ENCODE data around the gene CDH4. TPM values are rescaled to one million over a fixed set of nuclear protein-coding genes. Genes with fewer than 3 reads are reported as not detected.
"Not testable (repeated sequence)": the region's sequence is repeated elsewhere in the genome, so short reads cannot be mapped to it uniquely, and the experiment has no call there.

Gene CDH4
- total RNA-seq, 1 donor from 2014 or later: 0.05 TPM

DNA sequence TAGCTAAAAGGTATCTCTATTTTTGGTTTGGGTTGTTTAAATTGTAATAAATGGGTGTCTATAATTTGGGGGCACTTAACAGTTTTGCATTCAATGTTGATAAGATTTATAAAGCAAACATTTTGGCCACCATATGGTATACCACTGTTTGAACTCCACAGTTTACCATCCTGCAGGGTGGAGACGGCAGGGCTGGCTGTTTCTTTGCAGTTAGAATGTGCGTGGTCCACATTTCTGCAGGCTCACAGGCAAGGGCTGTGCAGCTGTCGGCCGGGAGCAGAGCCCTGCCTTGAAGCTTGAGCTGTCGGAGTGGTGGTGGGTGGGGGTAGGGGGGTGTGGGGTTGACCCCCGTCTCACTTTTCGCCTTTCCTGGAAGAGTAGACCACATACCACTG, 135.9 kb downstream of the CDH4 start:
- ATAC-seq (ENCODE audit: poor library complexity) (no peak), DNase-seq (no peak)
- intact Hi-C loops (cut with DNase I): no loop called here

DNA sequence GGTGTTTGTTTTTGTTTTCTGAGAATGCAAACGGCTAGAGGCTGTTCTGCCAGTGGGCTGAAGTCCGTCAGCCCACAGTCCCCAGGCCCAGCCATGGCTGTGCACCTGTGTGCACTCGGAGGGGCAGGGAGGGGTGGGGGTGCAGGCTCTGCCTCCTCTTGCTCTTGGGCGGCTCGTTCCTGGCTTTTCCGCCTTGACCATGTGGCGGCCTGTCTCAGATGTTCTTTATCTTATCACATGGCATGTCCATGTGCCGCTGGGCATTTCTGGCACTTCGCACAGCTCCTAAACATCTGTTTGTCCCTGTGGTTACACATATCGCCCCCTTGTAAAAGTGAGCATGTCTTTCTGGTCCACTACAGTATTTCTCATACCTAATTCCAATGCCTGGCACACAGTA, 137.0 kb downstream of the CDH4 start:
- ATAC-seq (ENCODE audit: poor library complexity) (no peak), DNase-seq (no peak)
- intact Hi-C loops (cut with DNase I): no loop called here

DNA sequence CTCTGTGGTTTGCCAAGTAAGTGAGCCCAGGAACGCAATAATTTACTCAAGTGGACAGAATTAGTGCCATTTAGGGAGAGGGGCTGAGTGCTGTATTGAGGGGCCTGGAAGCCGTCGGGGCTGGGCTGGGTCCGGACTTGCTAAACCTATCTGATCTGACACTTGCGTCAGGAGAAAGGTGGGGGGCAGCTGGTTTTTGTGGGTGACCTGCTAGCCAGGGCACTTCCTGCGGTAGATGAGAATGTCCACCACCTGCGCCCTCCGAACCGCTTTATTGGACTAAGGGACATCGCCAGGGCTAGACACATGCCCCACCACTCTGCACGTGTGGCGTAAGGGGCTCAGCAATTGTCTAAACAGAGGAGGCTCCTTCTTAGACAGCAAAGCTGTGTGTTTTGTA, 139.1 kb downstream of the CDH4 start:
- DNase-seq (no peak), ATAC-seq (ENCODE audit: poor library complexity) (no peak)

DNA sequence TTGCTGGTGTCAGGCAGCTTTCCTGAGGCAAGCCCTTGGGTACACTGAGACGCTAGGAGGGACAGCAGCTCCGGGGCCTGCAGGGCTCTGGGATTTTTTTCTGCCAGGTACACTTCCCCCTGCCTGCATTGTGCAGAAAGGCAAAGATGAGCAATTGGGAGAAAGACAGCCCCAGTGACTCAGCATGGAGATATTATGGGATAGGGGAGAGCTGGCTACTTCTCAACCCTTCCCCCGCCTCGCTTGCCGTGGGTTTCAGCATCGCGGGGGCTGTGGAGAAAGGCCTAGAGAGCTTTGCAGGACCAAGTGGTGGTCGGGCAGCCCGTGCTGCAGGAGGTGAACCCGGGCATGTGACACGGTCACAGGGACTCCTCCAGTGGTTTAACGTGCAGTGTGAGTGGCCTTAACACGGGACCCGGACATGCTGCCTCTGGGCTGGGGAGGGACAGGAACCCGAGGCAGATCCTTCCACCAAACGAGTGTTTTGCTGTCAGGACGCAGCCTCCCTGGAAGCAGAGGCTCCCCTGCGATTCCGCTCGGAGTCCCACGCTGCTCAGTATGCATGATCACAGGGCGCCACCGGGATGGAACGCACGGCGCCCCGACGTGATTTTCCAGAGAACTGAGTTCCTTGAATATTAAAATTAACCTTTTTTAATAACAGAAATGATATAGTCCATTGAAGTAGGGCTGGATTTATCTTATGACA, 139.9 kb downstream of the CDH4 start:
- DNase-seq: no peak
- intact Hi-C loops (cut with DNase I): no loop called here
- ATAC-seq (ENCODE audit: poor library complexity): no peak

More for the DNA sequence above, 139.1 kb downstream of the CDH4 start:
- intact Hi-C loops (cut with DNase I): no loop called here

DNA sequence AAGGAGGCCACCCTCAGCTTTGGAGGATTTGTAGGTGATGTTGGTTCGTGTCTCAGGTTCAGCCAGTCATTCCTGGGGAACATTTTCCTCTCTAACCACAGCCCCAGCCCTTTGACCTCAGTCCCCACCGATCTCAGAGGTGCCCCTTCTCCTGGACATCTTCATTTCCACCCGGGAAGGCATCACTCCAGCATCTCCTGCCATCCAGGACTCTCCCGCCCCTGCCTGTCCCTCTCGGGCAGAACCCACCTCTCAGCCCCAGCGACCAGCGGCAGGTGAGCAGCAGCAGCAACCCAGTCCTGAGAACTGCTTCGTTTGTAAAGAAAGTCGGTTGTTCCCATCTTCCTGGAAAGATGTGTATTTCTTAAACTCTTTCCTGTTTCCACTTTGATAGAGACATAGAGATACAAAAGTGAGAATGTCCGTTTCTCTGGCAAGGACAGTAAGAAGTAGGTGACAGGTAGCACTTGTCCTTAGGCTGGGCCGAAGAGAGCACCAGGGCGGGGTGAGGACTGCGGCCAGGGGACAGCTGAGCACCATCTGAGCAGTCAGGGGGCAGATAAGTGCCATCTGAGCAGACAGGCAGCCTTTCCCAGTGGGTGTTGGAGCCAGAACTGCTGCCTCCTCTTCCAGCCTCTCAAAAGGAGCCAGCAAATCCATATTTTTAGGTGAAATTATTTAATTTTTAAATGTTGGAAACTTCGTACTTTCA, 142.2 kb downstream of the CDH4 start:
- no peak for ATAC-seq (ENCODE audit: poor library complexity)
- intact Hi-C loops (cut with DNase I): no loop called here

DNA sequence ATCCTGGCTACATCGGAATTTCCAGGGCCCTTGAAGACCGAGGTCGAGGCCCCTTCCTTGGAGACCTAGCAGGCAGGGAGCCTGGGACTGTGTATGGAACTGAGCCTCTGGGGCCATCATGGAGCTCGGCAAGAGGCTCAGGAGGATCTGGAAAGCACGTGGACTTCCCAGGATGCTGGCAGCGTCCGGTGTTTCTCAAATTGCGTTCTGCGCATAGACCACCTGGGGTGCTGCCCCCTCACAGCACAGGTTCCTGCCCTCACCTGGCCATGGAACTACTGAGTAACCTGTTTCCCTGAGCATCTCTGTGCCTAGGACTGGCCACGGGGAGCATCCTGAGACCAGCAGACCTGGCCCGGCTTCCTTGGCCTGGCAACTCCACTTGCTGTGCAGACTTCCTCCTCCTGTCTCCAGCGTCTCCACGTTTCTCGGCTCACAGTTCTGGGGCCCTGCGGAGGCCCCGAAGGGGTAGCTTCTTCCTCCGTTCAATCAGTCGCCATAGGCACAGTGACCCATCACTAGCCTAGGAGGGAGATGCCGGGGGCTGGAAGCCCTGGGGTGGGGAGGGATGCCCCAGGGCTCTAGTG, 144.3 kb downstream of the CDH4 start:
- intact Hi-C loops (cut with DNase I): no loop called here
- no peak for ATAC-seq (ENCODE audit: poor library complexity)

More for the DNA sequence above, 142.2 kb downstream of the CDH4 start:
- no peak for DNase-seq

DNA sequence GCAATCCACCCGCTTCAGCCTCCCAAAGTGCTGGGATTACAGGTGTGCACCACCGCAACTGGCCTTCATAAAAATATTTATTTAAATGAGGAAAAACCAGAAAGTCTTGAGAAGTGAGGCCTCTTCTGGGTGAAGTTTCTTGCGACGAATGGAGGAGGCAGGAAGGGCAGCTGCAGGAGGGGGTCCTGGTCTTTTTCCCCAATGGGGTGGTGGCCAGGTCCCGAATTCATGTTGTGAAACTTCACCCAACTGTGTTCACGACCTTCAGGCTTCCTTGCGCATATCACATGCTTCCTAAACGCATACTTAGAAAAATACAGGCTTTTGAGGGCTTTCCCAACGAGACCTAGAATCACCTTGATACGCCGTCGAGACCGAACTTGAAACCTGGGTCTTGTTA, 145.1 kb downstream of the CDH4 start:
- DNase-seq (no peak), ATAC-seq (ENCODE audit: poor library complexity) (no peak)
- intact Hi-C loops (cut with DNase I): no loop called here

More for the DNA sequence above, 144.3 kb downstream of the CDH4 start:
- no peak for DNase-seq

DNA sequence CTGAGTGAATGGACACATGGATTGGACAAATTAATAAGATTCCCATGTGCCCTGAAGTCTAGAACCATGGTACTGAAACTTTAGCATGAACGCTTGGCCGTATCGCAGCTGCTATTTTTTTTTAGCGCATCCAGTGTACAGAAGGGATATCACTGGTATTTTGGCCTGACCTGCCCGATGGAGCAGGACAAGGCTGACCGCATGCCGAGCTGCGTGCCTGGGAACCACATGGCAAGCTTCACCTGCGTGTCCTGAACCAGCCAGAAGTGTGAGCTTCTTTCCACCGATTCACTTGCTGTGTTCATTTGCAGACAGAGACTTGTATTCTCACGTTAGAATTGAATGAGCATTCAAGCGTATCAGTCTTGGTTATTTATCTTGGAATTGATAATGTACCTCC, 145.7 kb downstream of the CDH4 start:
- intact Hi-C loops (cut with DNase I): no loop called here
- ATAC-seq (ENCODE audit: poor library complexity) (no peak), DNase-seq (no peak)

DNA sequence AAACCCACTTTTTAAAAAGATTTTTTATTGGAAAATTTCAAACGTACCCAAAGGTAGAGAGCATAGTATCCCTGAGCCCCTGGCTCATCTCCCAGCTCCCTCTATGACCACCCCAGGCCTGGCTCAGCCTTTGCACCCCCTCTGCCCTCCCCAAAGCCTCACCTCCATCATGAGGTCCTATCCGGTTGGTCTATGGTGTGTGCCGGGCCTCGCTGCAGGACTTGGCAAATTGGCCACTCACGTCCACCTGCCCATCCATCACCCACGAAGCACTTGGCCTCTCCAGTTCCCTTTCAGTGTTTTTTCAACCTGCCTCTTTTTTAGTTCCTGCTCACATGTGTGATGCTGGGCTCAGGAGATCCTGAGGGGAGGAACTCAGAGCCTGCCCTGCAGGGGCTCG, 147.4 kb downstream of the CDH4 start:
- ATAC-seq (ENCODE audit: poor library complexity) (no peak), DNase-seq (no peak)
- intact Hi-C loops (cut with DNase I): no loop called here

DNA sequence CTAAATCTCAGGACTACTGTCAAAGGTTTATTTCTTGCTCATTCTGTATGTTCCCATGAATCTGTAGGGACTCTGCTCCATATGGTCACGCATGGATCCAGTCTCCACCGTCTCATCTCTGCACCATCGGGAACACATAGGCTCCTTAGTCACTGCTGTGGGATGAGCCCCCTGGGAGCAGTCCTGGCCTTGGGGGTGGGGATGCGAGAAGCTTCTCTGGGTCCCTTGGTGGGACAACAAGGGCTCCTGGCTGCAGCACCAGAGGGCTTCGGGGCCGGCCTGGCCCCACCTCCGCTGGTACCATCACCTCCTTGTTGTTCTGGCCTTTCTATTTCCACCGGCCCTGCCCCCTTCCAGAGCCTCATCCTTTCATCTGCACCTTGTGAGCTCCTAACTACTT, 148.4 kb downstream of the CDH4 start:
- no peak for DNase-seq
- ATAC-seq (ENCODE audit: poor library complexity): no peak
- intact Hi-C loops (cut with DNase I): no loop called here

DNA sequence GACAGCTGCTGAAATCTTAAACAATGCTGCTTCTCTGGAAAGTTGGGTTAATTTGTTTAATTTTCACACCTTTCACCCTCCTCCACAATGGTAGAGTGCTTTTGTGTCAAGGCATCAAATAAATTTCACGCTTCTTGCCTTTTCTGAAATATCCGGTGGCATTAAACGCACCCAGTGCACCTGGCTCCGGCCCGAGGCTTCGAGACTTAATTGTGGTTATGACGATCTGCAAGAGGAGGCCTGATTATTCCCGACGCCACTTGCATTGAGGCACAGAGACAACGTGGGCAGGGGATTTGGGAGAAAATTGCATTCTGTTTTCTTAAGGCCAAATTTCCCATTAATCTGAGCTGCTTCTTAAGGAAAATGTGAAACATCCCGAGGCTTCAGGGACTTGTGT, 152.2 kb downstream of the CDH4 start:
- DNase-seq (no peak), ATAC-seq (ENCODE audit: poor library complexity) (no peak)
- intact Hi-C loops (cut with DNase I): no loop called here

DNA sequence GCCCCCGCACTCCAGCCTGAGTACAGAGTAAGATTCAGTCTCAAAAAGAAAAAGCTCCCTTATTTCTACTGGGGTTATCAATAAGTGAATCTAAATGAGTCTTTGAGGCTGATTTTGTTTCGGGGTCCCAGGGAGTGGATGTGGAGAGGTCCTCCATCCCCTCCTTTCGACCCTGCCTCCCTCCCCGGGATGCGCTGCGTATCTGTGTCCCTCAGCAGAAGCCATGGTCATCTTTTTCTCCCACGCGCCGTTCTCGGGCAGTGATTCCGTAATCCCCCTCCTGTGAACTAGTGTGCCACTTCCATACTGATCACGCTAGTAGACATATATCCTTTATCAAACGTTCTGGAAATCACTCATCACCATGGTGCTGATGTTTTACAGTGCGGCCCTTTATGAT, 152.9 kb downstream of the CDH4 start:
- DNase-seq: no peak
- intact Hi-C loops (cut with DNase I): no loop called here
- ATAC-seq (ENCODE audit: poor library complexity): no peak

DNA sequence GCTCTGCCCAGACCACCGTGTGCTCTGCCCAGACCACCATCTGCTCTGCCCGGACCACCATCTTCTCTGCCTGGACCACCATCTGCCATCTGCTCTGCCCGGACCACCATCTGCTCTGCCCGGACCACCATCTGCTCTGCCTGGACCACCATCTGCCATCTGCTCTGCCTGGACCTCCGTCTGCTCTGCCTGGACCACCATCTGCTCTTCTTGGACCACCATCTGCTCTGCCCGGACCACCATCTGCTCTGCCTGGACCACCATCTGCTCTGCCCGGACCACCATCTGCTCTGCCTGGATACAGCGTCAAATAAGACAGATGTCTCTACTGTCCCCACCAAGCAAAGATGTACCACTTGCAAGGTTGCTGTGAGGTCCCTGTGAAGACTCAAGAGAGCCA, 154.7 kb downstream of the CDH4 start:
- intact Hi-C loops (cut with DNase I); ATAC-seq (ENCODE audit: poor library complexity); DNase-seq: not testable (repeated sequence)

DNA sequence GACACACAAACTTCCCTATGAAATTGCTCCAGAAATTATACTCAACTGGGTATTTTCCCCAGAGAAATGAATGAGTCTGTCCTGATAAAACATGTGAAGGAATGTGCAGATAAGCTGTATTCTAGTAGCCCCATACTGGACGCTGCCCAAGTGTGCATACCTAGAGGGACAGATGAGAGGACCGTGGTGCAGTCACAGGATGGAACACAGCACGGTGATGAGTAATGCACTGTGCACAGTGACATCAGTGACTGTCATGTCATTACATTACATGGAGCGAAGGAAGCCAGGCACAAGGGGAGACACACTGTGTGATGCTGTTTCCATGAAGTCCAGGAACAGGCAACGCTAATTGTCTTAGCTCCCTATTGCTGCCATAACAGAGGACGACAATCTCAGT, 155.5 kb downstream of the CDH4 start:
- DNase-seq (no peak), ATAC-seq (ENCODE audit: poor library complexity) (no peak)
- intact Hi-C loops (cut with DNase I): no loop called here

DNA sequence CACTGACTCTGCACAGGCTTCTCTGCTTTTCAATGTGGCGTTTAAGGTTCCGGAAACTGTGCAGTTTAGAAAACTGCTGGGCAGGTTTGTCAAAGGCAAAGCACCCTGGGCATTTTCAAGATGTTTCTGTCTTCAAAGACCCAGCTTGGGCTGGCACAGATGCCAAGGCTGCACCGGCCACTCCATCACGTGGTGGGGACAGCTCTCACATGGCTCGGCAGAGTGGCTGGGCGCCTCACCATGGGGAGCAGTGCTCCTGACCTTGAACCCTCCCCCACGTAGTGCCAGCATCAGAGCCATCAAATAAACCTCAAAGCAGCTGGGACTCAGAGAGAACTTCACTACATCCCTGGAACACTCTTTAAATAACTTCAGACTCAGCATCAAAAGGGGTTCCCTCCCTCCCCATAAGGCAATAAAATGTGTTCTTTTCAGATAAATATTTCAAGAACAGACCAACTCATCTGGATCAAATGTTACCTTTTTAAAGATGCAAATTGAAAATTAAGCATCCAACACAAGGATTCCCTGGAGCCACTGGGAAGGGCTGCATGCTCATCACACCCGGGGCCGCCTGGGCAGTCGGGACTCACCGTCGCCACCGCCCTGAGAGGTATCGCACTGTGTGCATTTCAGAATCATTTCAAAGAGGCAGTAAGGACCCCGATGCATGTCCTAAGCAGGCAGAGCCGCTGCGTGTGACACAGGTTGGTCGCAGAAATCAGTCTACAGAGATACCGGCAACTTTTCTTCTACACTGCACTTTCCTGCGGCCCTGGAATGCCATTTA, 157.1 kb downstream of the CDH4 start:
- DNase-seq (no peak), ATAC-seq (ENCODE audit: poor library complexity) (no peak)
- intact Hi-C loops (cut with DNase I): no loop called here

DNA sequence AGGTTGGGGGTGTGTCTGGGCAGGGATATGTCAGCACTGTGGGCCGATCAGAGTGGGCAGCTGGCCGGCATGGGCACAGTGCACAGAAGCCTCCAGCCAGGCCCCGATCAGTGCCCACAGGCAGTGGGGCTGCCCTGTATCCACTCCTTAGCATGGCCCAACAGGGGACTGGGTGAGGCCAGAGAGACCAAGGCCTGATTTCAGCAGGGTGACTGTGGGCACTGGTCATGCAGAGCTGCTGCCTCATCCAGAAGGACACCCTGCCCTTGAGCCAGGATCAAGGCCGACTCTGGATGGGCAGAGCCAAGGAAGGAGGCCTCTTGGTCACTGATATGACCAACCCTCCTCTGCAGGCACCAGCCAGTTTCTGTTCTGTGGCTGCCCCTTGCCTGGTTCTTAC, 159.7 kb downstream of the CDH4 start:
- no peak for ATAC-seq (ENCODE audit: poor library complexity)
- DNase-seq: no peak
- intact Hi-C loops (cut with DNase I): no loop called here

DNA sequence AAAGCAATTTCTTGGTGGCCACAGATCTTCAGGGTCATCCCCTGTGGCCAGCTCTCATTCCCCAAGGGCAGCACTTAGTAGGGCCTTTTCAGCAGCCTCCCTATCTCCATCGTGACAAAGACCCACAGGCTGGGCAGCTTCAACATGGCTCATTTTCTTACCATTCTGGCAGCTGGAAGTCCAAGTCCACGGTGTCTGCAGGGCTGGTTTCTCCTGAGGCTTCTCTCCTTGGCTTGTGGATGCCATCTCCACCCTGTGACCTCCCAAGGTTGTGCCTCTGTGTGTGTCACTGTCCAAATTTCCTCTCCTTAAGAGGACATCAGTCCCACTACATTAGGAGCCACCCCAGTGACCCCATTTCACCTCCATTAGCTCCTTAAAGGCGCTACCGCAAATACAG, 161.7 kb downstream of the CDH4 start:
- intact Hi-C loops (cut with DNase I): no loop called here
- DNase-seq (no peak), ATAC-seq (ENCODE audit: poor library complexity) (no peak)

DNA sequence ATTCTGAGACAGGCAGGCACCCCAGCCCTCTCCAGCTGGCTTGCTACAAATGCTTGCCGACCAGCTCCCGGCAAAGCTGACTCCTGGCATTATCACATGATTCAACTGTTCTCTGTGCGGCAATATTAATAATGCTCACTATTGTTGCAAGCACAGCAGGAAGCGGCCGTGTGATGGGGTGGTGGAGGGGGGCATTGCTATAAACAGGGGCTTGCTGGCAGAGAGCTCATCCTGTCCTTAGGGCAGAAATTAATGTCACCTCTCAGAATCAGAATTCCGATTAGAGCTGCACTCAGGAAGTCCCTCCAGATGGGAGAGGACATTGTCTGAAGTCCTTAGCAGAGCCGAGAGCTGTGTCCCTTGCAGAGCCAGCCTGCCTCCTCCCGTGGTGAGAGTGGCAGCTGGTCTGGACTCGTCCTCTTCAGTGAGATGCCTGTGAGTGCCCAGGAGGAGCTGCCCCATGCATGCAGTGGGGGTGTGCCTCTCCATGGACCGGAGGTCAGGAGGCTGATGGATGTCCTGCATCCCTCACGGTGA, 162.5 kb downstream of the CDH4 start:
- ATAC-seq (ENCODE audit: poor library complexity) (no peak), DNase-seq (no peak)
- intact Hi-C loops (cut with DNase I): no loop called here

DNA sequence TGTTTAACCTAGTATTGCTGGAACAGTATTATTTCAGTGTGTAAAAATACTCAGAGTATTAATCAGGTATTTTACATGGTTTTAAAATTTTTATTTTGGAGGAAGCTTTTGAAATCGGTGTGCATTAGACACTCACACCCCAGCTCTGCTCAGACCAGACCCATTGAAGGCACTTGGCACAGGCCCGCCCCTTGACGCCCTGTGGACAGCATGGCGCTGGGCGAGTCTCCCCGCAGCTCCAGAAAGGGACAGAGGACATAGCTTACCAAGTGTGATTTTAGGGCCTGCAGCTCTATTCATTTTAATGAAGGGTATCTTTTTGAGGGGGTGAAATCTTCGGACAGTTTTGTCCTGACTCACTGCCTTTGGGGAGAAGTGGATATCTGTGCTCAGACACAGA, 164.5 kb downstream of the CDH4 start:
- DNase-seq (no peak), ATAC-seq (ENCODE audit: poor library complexity) (no peak)
- intact Hi-C loops (cut with DNase I): no loop called here
